HEK293 (cell line): ENCODE measurements around the gene HPF1.

Experiments
- ZNF768 ChIP-seq: fragments of 450-650 bp; formaldehyde crosslinking; IDR thresholded peaks from 2 replicates; pipeline ENCODE4 v1.5.1; 2018; ENCODE audit warnings: missing biosample characterization, mild to moderate bottlenecking, missing genetic modification characterization
- TF ChIP-seq, protein P1 (sequence below): fragments of 450-650 bp; formaldehyde crosslinking; IDR thresholded peaks from 2 replicates; pipeline ENCODE4 v1.5.1; 2016; ENCODE audit warnings: missing biosample characterization, missing genetic modification characterization
- TF ChIP-seq, protein P2 (sequence below): fragments of 450-650 bp; formaldehyde crosslinking; IDR thresholded peaks from 2 replicates; pipeline ENCODE4 v1.5.1; 2016; ENCODE audit warnings: missing biosample characterization, missing genetic modification characterization
- TF ChIP-seq, protein P3 (sequence below): fragments of 450-650 bp; formaldehyde crosslinking; optimal IDR thresholded peaks from 2 replicates; pipeline ENCODE3; 2016; ENCODE audit warnings: missing biosample characterization, mild to moderate bottlenecking, missing genetic modification characterization

DNA sequence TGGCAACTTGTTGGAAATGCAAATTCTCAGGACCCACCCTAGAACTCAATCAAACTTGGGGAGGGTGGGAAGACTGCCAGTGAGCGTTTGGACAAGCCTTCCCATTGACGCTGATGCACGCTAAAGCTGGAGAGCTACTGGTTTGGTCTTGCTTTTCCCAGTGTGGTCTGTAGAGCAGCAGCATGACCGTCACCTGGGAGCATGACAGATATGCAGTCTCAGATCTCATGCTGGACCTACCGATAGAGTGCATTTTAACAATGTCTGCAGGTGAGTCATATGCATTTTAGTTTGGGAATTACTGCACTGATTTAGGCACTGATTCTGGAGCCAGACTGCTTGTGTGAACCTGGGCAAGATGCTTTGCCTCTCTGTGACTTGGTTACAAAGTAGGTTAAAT, 27.2 kb downstream of the HPF1 start:
- TF ChIP-seq, protein P1, sequence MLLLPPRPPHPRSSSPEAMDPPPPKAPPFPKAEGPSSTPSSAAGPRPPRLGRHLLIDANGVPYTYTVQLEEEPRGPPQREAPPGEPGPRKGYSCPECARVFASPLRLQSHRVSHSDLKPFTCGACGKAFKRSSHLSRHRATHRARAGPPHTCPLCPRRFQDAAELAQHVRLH (tag by site-specific recombination): no peak
- TF ChIP-seq, protein P2, sequence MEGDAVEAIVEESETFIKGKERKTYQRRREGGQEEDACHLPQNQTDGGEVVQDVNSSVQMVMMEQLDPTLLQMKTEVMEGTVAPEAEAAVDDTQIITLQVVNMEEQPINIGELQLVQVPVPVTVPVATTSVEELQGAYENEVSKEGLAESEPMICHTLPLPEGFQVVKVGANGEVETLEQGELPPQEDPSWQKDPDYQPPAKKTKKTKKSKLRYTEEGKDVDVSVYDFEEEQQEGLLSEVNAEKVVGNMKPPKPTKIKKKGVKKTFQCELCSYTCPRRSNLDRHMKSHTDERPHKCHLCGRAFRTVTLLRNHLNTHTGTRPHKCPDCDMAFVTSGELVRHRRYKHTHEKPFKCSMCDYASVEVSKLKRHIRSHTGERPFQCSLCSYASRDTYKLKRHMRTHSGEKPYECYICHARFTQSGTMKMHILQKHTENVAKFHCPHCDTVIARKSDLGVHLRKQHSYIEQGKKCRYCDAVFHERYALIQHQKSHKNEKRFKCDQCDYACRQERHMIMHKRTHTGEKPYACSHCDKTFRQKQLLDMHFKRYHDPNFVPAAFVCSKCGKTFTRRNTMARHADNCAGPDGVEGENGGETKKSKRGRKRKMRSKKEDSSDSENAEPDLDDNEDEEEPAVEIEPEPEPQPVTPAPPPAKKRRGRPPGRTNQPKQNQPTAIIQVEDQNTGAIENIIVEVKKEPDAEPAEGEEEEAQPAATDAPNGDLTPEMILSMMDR (tag by site-specific recombination): no peak
- no peak for TF ChIP-seq ZNF768
- TF ChIP-seq, protein P3, sequence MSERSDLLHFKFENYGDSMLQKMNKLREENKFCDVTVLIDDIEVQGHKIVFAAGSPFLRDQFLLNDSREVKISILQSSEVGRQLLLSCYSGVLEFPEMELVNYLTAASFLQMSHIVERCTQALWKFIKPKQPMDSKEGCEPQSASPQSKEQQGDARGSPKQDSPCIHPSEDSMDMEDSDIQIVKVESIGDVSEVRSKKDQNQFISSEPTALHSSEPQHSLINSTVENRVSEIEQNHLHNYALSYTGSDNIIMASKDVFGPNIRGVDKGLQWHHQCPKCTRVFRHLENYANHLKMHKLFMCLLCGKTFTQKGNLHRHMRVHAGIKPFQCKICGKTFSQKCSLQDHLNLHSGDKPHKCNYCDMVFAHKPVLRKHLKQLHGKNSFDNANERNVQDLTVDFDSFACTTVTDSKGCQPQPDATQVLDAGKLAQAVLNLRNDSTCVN (tag by site-specific recombination): no peak
